VCaP (cell line): ENCODE data around the gene DEPDC7.

Source experiments
- H3K27ac ChIP-seq: fragments of 450-650 bp; 2 replicates; pipeline ENCODE4 v1.5.1; 2017
- CTCF ChIP-seq: fragments of 450-650 bp; conservative IDR thresholded peaks from 2 replicates; pipeline ENCODE4 v1.5.1; 2017; ENCODE audit warnings: mild to moderate bottlenecking, moderate library complexity

Gene DEPDC7

GRCh38 chr11:33064033-33064825 is 48.6 kb downstream of the DEPDC7 start:
- peak overlapping the region; percentile 75 for H3K27ac ChIP-seq
- TF ChIP-seq CTCF, result no peak

GRCh38 chr11:33064866-33065265 is 49.2 kb downstream of the DEPDC7 start:
- TF ChIP-seq CTCF, result no peak
- H3K27ac ChIP-seq, result peak overlapping the region; percentile 75

- peak overlapping the region; percentile 75 for H3K27ac ChIP-seq
- TF ChIP-seq CTCF, result peak; percentile 97
These were observed 49.9 kb downstream of the DEPDC7 start for GRCh38 chr11:33065445-33066178.

- no peak overlapping the region for H3K27ac ChIP-seq
- no peak for TF ChIP-seq CTCF
These were observed 51.6 kb downstream of the DEPDC7 start for GRCh38 chr11:33067294-33067693.

- no peak overlapping the region for H3K27ac ChIP-seq
- TF ChIP-seq CTCF, result no peak
These were observed 53.1 kb downstream of the DEPDC7 start for GRCh38 chr11:33068611-33069340.

GRCh38 chr11:33072465-33072864 is 56.8 kb downstream of the DEPDC7 start:
- no peak for TF ChIP-seq CTCF
- H3K27ac ChIP-seq, result no peak overlapping the region
